Measurements from ENCODE around the gene CNNM1.

CNNM1 gene

DNA sequence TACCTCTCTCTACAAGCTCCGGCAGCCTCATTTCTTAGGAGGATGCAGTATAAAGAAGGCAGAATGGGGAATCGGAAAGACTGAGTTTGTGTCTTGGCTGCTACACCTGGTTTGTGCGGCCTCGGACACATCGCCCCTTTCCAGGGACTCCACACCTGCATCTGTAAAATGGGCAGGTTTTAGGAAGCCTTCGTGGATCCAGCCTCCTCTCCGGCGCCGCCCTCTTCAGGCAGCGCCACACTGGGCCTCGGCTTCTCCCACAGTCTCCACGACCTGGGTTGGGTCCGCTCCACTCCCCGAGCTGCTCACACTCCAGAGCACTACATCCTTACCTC, 100.9 kb downstream of the CNNM1 start:
- peak overlapping the region; percentile 54 for H4K12ac ChIP-seq (ENCODE audit: low read depth, low read length)
- no peak for DNase-seq
- peaks cover 9% of the 10 kb centered on the region for H3K79me1 ChIP-seq (ENCODE audit: low read length)
- H2AFZ ChIP-seq (ENCODE audit: insufficient read depth, low read length, poor library complexity), result peak overlapping the region; percentile 75
- peak overlapping the region; percentile 40 for H2AK5ac ChIP-seq (ENCODE audit: low read length)
- peaks cover 2 to 11% of the 10 kb centered on the region in 2 experiments for H3K4me1 ChIP-seq (ENCODE audit: control insufficient read depth in 1 of 2, insufficient read depth in 2 of 2, low read length in 2 of 2)
- peak overlapping the region; percentile 17 for H3K18ac ChIP-seq (ENCODE audit: low read length)
- peak overlapping the region; percentile 38 for H2BK12ac ChIP-seq (ENCODE audit: low read length)
- H2BK5ac ChIP-seq (ENCODE audit: low read depth, low read length, poor library complexity), result peak overlapping the region; percentile 67
- H3K27ac ChIP-seq (ENCODE audit: low read depth, low read length), result no peak overlapping the region
- H3K79me2 ChIP-seq (ENCODE audit: control insufficient read depth, insufficient read depth, low read length, poor library complexity), result peaks cover 7% of the 10 kb centered on the region
- peak overlapping the region; percentile 19 for H3K9ac ChIP-seq (ENCODE audit: low read length)
- peak overlapping the region; percentile 87 for H4K91ac ChIP-seq (ENCODE audit: low read depth, low read length)
- no peak overlapping the region for H3K23ac ChIP-seq (ENCODE audit: low read length)
- no CpG with 5 or more reads among the region's 14 CpGs for WGBS (ENCODE audit: extremely low coverage, insufficient coverage, insufficient read length)
- H2BK120ac ChIP-seq (ENCODE audit: insufficient read depth, low read length, poor library complexity), result peak overlapping the region; percentile 8
- H3K36me3 ChIP-seq (ENCODE audit: control insufficient read depth in 1 of 2, insufficient read depth in 2 of 2, low read length in 2 of 2), result peaks cover 0 to 6% of the 10 kb centered on the region in 2 experiments
- no peaks in the 10 kb centered on the region for H3K9me3 ChIP-seq (ENCODE audit: insufficient read depth, low read depth, low read length)
- H3K4me2 ChIP-seq (ENCODE audit: low read length), result peak overlapping the region; percentile 74
- no peaks in the 10 kb centered on the region for H3K27me3 ChIP-seq (ENCODE audit: insufficient read depth, low read length)
- H3K4ac ChIP-seq (ENCODE audit: low read depth, low read length), result peak overlapping the region; percentile 87
- H4K8ac ChIP-seq (ENCODE audit: low read depth, low read length), result peak overlapping the region; percentile 89
- peak overlapping the region; percentile 82 for H3K4me3 ChIP-seq (ENCODE audit: low read depth, low read length)
- peak overlapping the region; percentile 69 for H3K14ac ChIP-seq (ENCODE audit: low read length)

DNA sequence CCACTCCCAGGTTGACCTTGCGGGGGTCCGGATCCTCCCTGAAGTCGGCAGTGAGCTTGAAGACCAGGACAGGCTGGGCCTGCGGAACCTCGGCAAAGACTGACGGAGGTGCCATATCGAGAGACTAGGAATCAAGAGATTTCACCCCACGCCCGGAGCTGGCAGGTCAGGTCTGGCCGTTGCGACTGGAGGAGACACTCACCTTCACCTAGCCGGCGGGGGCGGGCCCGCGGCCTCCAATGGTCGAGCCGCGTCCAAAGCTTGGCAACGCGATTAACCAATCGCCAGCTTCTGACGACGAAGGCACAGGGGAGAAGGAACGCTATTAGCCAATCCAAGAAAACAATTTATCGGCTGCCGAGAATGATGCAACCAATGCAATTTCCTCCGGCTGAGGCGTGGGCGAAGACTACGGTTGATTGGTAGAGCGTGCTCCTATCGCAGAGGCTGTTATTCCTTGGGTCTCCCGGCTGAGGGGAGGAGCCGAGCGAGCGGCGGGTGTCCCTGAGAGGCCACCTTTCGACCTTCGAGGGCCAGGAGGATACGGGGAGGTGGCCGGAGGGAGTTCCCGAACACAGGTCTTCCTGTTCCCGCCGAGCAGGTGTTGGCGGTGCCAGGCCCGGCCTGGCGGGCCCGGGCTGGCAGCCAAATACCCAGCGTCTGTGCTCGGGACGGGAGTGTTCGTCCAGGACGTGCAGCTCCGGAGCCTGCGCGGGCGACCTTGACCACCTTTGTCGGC, 101.5 kb downstream of the CNNM1 start, which contains the start of gene GOT1:
Gene GOT1, minus strand, starts transcription at position 174 of the 739 bp plus-strand sequence. Its CDS starts 59 bp downstream, at position 115.
- Histone ChIP-seq H3K4me2 (ENCODE audit: low read length) (peak within 1 kb of the TSS; percentile 92), H2BK12ac (ENCODE audit: low read length) (peak within 1 kb of the TSS; percentile 38), H2AFZ (ENCODE audit: insufficient read depth, low read length, poor library complexity) (peak within 1 kb of the TSS; percentile 75), H2BK120ac (ENCODE audit: insufficient read depth, low read length, poor library complexity) (peak within 1 kb of the TSS; percentile 55), H3K27me3 (ENCODE audit: insufficient read depth, low read length) (no peaks in the 10 kb centered on the region), H3K36me3 (ENCODE audit: control insufficient read depth in 1 of 2, insufficient read depth in 2 of 2, low read length in 2 of 2) (peaks cover 0 to 3% of the 10 kb centered on the region in 2 experiments), H2BK5ac (ENCODE audit: low read depth, low read length, poor library complexity) (peak within 1 kb of the TSS; percentile 69), H3K4ac (ENCODE audit: low read depth, low read length) (peak within 1 kb of the TSS; percentile 87), H3K14ac (ENCODE audit: low read length) (peak within 1 kb of the TSS; percentile 69), H3K9me3 (ENCODE audit: insufficient read depth, low read depth, low read length) (no peaks in the 10 kb centered on the region), H4K8ac (ENCODE audit: low read depth, low read length) (peak within 1 kb of the TSS; percentile 89), H3K9ac (ENCODE audit: low read length) (peak within 1 kb of the TSS; percentile 81), H4K12ac (ENCODE audit: low read depth, low read length) (peak within 1 kb of the TSS; percentile 73), H3K23ac (ENCODE audit: low read length) (no peak within 1 kb of the TSS), H3K79me2 (ENCODE audit: control insufficient read depth, insufficient read depth, low read length, poor library complexity) (peaks cover 7% of the 10 kb centered on the region), H3K4me3 (ENCODE audit: low read depth, low read length) (peak within 1 kb of the TSS; percentile 87), H3K4me1 (ENCODE audit: control insufficient read depth in 1 of 2, insufficient read depth in 2 of 2, low read length in 2 of 2) (peaks cover 2 to 11% of the 10 kb centered on the region in 2 experiments), H3K18ac (ENCODE audit: low read length) (peak within 1 kb of the TSS; percentile 63), H3K79me1 (ENCODE audit: low read length) (peaks cover 9% of the 10 kb centered on the region), H3K27ac (ENCODE audit: low read depth, low read length) (peak within 1 kb of the TSS; percentile 46), H4K91ac (ENCODE audit: low read depth, low read length) (peak within 1 kb of the TSS; percentile 87), H2AK5ac (ENCODE audit: low read length) (peak within 1 kb of the TSS; percentile 40)
- no CpG with 5 or more reads among the region's 59 CpGs for WGBS (ENCODE audit: extremely low coverage, insufficient coverage, insufficient read length)
- DNase-seq, result peak; percentile 99 to 100

DNA sequence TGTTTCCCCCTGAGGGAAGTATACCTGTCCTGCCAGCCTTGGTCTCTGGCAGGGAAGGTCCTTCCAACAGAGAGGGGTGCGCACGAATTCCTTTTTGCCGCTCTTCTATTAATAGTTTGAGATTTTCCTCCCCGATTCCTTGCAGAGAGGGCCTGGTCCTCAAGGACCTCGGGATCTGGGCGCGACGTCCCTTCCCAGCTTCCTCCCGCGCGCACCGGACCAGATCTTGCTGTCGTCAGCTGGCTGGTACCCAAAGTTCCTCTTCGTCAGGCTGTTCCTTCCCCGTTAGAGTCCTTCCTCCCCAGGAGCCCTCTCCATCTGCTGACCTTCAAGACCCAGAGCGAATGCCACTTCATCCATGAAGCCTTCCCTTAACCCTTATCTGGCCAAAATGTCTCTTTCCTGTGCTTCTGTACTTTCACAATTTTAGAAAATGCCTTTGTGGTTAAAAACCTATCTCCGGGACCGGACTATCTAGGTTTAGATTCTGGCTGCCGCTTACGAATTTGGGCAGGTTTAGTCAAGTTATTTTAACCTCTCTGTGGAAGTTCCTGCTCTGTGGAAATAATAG, 102.1 kb downstream of the CNNM1 start:
- H2BK12ac ChIP-seq (ENCODE audit: low read length), result no peak overlapping the region
- no peaks in the 10 kb centered on the region for H3K9me3 ChIP-seq (ENCODE audit: insufficient read depth, low read depth, low read length)
- peak overlapping the region; percentile 69 for H2BK5ac ChIP-seq (ENCODE audit: low read depth, low read length, poor library complexity)
- peak overlapping the region; percentile 64 for H2AFZ ChIP-seq (ENCODE audit: insufficient read depth, low read length, poor library complexity)
- H3K4me3 ChIP-seq (ENCODE audit: low read depth, low read length), result peak overlapping the region; percentile 87
- no CpG with 5 or more reads among the region's 20 CpGs for WGBS (ENCODE audit: extremely low coverage, insufficient coverage, insufficient read length)
- H3K27ac ChIP-seq (ENCODE audit: low read depth, low read length), result peak overlapping the region; percentile 46
- peak overlapping the region; percentile 92 for H3K4me2 ChIP-seq (ENCODE audit: low read length)
- peak overlapping the region; percentile 63 for H3K18ac ChIP-seq (ENCODE audit: low read length)
- peak overlapping the region; percentile 83 for H4K8ac ChIP-seq (ENCODE audit: low read depth, low read length)
- H3K79me2 ChIP-seq (ENCODE audit: control insufficient read depth, insufficient read depth, low read length, poor library complexity), result peaks cover 7% of the 10 kb centered on the region
- peaks cover 9% of the 10 kb centered on the region for H3K79me1 ChIP-seq (ENCODE audit: low read length)
- peak in 1 of 2 donors; percentile 4 for DNase-seq
- H3K36me3 ChIP-seq (ENCODE audit: control insufficient read depth in 1 of 2, insufficient read depth in 2 of 2, low read length in 2 of 2), result no peaks in the 10 kb centered on the region
- H2AK5ac ChIP-seq (ENCODE audit: low read length), result no peak overlapping the region
- H3K4me1 ChIP-seq (ENCODE audit: control insufficient read depth in 1 of 2, insufficient read depth in 2 of 2, low read length in 2 of 2), result peaks cover 2 to 11% of the 10 kb centered on the region in 2 experiments
- H3K9ac ChIP-seq (ENCODE audit: low read length), result peak overlapping the region; percentile 81
- H3K27me3 ChIP-seq (ENCODE audit: insufficient read depth, low read length), result no peaks in the 10 kb centered on the region
- H4K12ac ChIP-seq (ENCODE audit: low read depth, low read length), result peak overlapping the region; percentile 73
- H3K14ac ChIP-seq (ENCODE audit: low read length), result peak overlapping the region; percentile 55
- H4K91ac ChIP-seq (ENCODE audit: low read depth, low read length), result peak overlapping the region; percentile 52
- no peak overlapping the region for H3K23ac ChIP-seq (ENCODE audit: low read length)
- no peak overlapping the region for H3K4ac ChIP-seq (ENCODE audit: low read depth, low read length)
- H2BK120ac ChIP-seq (ENCODE audit: insufficient read depth, low read length, poor library complexity), result peak overlapping the region; percentile 55

- Histone ChIP-seq H3K23ac (ENCODE audit: low read length) (no peak overlapping the region), H3K27ac (ENCODE audit: low read depth, low read length) (no peak overlapping the region), H3K18ac (ENCODE audit: low read length) (no peak overlapping the region), H3K36me3 (ENCODE audit: control insufficient read depth in 1 of 2, insufficient read depth in 2 of 2, low read length in 2 of 2) (no peaks in the 10 kb centered on the region), H3K9me3 (ENCODE audit: insufficient read depth, low read depth, low read length) (no peaks in the 10 kb centered on the region), H2BK120ac (ENCODE audit: insufficient read depth, low read length, poor library complexity) (no peak overlapping the region), H3K4me3 (ENCODE audit: low read depth, low read length) (no peak overlapping the region), H2AK5ac (ENCODE audit: low read length) (no peak overlapping the region), H3K4me2 (ENCODE audit: low read length) (no peak overlapping the region), H3K79me2 (ENCODE audit: control insufficient read depth, insufficient read depth, low read length, poor library complexity) (peaks cover 7% of the 10 kb centered on the region), H3K9ac (ENCODE audit: low read length) (no peak overlapping the region), H3K14ac (ENCODE audit: low read length) (no peak overlapping the region), H3K79me1 (ENCODE audit: low read length) (peaks cover 9% of the 10 kb centered on the region), H3K27me3 (ENCODE audit: insufficient read depth, low read length) (no peaks in the 10 kb centered on the region), H4K12ac (ENCODE audit: low read depth, low read length) (no peak overlapping the region), H2BK5ac (ENCODE audit: low read depth, low read length, poor library complexity) (no peak overlapping the region), H3K4ac (ENCODE audit: low read depth, low read length) (no peak overlapping the region), H3K4me1 (ENCODE audit: control insufficient read depth in 1 of 2, insufficient read depth in 2 of 2, low read length in 2 of 2) (peaks cover 2 to 11% of the 10 kb centered on the region in 2 experiments), H4K8ac (ENCODE audit: low read depth, low read length) (no peak overlapping the region), H2BK12ac (ENCODE audit: low read length) (no peak overlapping the region), H2AFZ (ENCODE audit: insufficient read depth, low read length, poor library complexity) (no peak overlapping the region), H4K91ac (ENCODE audit: low read depth, low read length) (no peak overlapping the region)
- no peak for DNase-seq
- WGBS (ENCODE audit: extremely low coverage, insufficient coverage, insufficient read length), result no CpG with 5 or more reads among the region's 4 CpGs
Measured at GRCh38 chr10:99432047-99432446, 102.9 kb downstream of the CNNM1 start.

All from trophoblast cell (in vitro differentiated cells and primary cell).